Peyer's patch (tissue), 4 donors: ENCODE results near the gene UCP2.

Experiments used
- CTCF ChIP-seq, 6 experiments: fragments of 450-650 bp in 4 of 6; fragments of 200-600 bp in 2 of 6; sonication (generic) in 1 of 6; IDR thresholded peaks; one replicate each; pipeline ENCODE4 v1.5.1; 2017 to 2019; ENCODE audit warnings: antibody characterized with exemption in 6 of 6, mild to moderate bottlenecking in 3 of 6, moderate library complexity in 1 of 6
- POLR2A ChIP-seq, 2 donors: fragments of 450-650 bp; IDR thresholded peaks; one replicate each; pipeline ENCODE4 v1.5.1; 2017; ENCODE audit warnings: antibody characterized with exemption in 2 of 2, mild to moderate bottlenecking in 2 of 2, moderate library complexity in 2 of 2

GRCh38 chr11:73982595-73982989 is at the start of gene UCP2:
- no peak for TF ChIP-seq CTCF (IDR thresholded peaks at IDR 0.05)
- TF ChIP-seq POLR2A (IDR thresholded peaks at IDR 0.05), result no peak
